ENCODE data around the gene ATP2B1.
"Not testable (repeated sequence)": the region's sequence is repeated elsewhere in the genome, so short reads cannot be mapped to it uniquely, and the experiment has no call there.

The ATP2B1 gene

DNA sequence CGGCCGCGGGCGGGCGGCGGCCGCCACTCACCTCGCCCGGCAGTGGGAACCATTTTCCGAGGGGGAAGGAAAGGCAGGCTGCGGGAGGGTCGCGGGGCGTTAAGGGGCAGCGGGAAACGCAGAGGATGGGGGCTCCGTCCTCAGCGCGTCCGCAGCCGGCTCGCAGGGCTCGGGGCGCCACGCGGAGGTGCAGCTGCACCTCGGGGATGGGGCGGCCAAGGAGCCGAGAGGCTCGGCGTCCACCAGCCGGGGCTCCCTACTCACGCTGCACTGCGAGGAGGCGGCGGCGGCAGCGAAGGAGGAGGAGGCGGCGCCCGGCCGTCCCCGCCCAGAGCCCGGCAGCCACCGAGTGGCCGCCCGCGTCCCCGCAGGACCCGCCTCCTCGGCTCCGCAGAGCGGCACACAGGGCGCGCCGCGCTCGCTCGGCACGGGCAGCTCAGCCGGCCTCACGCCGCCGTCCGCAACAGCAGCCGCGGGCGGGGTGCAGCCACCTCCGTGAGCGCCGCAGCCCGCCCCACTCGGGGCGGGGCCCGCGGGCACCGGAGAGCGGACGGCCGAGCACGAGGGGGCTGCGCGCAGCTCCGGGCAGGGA lies at the start of gene ATP2B1:
Gene ATP2B1, minus strand, starts transcription at position 274 of the 592 bp plus-strand sequence. CDS start 52,952 bp downstream, outside the sequence.
- DNase-seq = peak; percentile 81

DNA sequence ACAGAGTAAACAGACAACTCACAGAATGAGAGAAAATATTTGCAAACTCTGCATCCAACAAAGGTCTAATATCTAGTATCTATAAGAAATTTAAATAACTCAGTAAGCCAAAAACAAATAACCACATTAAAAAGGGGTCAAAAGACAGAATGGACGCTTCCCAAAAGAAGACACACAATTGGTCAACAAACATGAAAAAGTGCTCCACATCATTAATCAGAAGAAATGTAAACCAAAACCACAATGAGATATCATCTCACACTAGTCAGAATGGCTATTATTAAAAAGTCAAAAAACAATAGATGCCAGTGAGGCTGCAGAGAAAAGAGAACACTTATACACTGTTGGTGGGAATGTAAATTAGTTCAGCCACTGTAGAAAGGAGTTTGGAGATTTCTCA lies 49.3 kb upstream of the ATP2B1 start:
- not testable (repeated sequence) for DNase-seq

DNA sequence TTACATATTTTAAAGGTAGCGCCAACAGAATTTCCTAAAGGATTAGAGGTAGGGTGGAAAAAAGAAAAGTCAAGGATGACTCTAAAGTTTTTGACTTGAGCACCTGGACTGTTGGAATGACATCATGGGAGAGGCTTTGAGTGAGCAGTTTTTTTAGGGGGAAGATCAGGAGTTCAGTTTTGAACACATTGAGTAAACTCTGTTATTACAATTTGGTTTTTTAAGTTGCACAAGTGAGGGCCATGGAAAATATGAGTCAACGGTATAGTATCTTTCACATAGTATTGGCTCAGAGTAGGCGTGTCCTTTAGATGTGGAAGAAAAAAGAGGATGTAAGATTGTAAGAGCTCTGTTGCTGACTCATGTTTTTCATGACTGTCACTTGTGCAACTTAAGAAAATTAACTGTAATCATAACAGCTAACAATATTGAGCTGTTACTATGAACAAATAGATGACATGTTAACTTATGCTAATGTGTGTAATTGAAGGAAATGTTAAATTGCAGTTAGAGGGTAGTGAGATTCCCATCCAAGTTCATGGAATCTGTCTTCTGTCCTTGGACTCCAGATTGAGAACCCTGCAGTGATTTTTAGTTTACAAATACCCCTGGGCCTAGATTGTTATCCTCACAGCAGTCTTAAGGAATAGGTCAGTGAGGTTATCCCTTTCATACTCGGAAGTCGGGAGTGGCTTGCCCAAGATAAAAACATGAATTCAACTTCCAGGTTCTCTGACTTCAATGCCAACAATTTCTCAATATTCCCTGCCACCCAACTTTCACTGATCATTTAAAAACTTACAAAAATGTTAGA lies 48.2 kb upstream of the ATP2B1 start:
- DNase-seq = peak; percentile 3

DNA sequence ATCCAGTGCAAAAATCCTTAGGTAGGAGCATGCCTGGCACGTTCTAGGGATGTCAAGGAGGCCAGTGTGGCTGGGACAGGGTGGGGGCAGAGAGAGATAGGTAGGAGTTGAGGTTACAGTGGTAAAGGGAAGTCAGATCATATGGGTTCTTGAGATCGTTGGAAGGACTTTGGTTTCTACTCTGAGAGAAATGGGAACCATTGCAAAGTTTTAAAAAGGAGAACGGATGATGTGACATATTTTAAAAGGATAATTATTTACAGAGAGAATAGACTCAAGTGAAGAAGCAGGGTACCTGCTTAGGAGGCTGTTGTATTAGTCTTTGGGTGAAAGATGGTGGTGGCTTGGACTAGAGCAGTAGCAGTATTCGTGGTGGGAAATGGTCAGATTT lies 47.6 kb upstream of the ATP2B1 start:
- DNase-seq = no peak

DNA sequence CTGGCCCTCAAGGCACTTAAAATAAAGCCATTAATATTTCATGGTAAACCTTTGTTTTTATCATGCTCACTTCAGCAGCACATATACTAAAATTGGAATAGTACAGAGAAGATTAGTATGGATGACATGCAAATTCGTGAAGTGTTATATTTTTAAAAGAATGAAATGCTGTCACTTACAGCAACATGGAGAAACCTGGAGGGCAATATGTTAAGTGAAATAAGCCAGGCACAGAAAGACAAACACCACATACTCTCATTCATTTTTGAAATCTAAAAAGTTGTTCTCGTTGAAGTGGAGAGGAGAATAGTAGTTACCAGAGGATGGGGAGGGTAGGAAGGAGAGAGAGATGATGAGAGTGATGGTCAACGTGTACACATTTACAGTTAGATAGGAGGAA lies 45.4 kb upstream of the ATP2B1 start:
- DNase-seq = no peak

DNA sequence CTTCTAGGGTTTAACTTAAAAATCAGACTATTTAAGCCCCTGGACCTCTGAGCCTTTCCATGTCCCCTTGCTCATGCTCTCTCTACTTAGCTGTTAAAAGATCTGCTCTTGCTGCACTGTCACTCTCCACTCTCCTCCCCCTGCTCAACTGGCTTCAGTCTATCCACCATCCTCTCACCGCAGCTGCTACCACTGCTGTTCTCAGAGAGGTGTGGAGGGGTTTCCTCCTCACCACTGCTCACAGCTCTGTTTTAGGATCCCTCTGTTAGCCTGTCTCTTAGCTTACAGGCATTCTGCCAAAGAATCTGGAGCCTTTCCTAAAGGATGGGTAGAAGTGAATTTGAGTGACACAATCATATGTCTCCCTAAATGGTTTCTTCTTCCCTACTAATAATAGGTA lies 43.7 kb upstream of the ATP2B1 start:
- DNase-seq = no peak

DNA sequence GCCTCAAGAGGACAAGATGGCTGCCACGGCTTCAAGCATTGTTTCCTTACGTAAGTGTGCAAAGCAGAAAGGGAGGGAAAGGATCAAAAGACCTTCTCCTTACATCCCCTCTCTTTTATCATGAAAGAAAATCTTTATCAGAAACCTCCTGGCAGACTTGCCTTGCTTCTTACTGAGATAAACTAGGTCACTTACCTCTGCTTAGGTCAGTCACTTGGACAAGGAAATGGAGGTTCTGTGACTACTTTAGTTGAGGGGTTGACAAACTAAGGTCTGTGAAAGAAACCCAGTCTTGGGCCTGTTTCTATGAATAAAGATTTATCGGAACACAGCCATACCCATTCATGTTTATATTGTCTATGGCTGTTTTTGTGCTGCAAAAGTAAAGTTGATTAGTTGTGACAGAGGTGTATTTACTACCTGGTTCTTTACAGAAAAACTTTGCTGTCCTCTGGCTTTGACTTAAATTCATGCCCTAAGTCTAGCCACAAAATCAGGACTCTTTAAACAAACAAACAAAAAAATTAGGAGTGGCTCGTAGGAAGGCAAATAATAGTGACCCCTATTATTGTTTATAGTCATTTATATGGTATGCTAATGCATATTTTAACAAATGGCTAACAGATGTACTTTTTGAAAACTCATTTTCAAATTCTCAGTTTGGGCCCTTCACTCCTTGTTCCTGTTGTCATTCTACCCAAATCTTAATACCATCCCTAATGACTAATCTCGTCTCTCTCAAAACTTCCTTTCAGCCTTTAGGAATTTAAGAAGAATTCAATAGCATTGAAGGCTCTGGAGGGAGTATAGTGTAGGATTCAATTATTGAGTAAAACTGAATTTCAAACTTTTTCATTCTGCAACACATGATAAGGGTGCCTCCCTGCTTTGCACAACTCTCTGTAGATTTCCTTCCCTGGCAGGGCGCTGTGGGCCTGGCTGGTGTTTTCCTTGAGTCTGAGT lies 42.0 kb upstream of the ATP2B1 start:
- DNase-seq = no peak

DNA sequence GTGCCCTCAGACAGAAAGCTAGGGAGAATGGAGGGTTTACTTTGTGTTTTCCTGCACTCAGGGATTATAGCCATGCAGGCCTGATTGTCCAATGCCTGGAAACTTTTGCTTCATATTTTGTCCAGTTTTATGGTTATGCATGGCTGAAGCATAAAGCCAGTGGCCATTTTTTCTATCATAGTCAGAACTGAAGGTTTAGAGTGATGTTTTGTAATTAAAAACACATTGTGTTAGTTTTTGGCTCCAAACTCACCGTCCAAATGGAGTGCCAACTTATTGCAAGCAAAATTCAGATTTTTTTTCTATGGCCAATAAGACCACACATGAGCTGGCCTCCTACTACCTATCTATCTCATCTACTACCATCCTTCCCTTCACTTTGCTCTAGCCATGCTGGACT lies 40.2 kb upstream of the ATP2B1 start:
- DNase-seq = no peak

DNA sequence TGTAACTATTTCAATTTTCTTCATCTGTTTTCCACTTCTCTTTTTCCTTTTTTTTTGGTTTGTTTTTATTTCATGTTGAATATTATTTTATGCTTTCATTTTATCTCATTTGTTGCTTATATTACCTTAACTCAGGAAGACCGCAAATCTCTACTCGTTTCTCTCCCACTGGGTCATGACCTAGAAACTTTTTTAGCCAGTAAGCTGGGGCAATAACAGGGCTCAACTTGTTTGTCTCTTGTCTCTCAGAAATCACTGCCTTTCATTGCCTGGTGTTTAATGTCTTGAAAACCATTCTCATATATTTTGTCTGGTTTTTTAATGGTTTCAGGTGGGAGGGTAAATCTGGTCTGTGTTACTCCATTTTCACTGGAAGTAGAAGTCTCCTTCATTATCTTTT lies 36.6 kb upstream of the ATP2B1 start:
- no peak for DNase-seq

DNA sequence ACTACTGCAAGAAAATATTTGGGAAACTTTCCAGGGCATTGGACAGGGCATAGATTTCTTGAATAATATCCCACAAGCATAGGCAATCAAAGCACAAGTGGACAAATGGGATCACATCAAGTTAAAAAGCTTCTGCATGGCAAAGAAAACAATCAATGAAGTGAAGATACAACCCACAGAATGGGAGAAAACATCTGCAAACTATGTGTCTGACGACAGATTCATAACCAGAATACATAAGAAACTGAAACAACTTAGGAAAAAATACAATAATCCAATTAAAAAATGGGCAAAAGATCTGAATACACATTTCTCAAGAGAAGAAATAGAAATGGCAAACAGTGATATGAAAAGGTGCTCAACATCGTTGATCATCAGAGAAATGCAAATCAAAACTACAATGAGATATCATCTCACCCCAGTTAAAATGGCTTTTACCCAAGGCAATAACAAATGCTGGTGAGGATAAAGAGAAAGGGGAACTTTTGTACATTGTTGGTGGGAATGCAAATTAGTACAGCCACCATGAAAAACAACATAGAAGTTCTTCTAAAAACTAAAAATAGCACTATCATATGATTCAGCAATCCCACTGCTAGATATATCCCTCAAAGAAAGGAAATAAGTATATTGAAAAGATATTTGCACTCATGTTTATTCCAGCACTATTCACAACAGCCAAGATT lies 33.8 kb upstream of the ATP2B1 start:
- no peak for DNase-seq

DNA sequence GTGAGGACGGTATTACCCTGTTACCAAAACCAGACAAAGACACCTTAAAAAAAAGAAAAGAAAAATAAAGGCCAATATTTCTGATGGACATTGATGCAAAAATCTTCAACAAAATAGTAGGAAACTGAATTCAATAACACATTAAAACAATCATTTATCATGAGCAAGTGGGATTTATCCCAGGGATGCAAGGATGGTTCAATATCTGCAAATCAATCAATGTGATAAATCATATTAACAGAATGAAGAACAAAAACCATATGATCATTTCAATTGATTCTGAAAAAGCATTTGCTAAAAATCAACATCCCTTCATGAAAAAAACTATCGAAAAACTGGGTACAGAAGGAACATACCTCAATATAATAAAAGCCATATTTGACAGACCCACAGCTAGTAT lies 32.3 kb upstream of the ATP2B1 start:
- no peak for DNase-seq

DNA sequence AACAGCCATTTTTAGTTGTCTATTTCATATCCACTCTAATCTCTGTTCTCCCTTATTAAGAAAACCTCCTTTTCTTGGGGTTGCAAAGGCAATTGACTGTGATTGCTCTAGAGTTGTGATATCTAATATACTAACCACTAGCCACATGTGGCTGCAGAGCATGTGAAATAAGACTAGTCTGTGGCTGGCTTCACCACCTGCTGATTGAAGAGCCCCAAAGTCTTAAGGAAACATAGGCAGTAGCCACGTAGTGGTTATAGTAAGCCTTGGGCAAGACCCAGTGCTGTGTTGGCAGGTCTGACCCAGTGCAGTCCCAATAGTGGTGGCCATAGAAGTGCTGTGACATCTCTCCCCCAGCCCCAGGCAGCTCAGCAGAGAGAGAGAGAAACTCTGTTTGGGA lies 28.4 kb upstream of the ATP2B1 start:
- DNase-seq = no peak

DNA sequence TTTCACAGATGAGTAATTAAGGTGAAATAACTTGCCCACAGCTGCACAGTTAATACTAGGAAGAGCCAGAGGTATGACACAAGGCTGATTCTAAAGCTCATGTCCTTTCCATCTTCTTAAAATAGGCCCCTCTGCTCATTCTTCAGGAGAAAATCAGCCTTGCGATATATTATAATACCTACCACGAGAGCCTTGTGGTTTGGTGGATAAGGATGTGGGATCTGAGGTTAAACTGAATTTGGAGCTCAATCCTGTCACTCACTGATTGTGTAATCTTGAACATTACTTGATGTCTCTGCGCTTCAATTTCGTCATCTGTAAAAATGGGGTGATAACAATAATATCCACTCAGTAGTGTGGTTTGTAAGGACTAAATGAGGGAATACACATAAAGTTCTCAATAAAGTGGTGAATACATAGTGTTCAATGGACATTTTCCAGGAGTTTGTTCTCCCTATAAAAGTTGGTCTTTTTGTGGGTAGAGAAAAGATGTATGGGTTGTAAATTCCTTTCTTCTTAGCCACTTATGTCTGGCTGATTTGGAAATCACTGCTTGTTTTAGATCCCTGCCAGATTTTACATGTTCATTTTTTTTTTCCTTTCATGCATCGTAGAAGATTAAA lies 25.1 kb upstream of the ATP2B1 start:
- DNase-seq = no peak

DNA sequence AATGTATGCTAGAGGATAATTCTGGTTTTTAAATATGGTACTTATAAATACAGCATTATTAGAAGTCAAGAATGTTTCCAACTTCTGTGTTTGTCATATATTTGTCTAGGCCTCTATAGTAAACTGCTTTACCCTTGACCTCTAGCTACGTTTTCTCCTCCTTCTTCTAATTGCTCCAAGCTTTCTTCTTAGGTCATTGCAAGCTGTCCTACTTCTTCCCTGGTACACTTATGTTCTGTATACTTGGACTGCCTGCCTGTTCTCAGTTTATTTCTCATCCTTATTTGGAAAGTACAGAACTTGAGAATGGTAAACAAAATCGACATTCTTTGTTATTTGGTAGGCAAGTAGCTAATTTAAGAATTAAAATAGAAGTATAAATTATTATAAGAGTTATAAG lies 23.9 kb upstream of the ATP2B1 start:
- no peak for DNase-seq

DNA sequence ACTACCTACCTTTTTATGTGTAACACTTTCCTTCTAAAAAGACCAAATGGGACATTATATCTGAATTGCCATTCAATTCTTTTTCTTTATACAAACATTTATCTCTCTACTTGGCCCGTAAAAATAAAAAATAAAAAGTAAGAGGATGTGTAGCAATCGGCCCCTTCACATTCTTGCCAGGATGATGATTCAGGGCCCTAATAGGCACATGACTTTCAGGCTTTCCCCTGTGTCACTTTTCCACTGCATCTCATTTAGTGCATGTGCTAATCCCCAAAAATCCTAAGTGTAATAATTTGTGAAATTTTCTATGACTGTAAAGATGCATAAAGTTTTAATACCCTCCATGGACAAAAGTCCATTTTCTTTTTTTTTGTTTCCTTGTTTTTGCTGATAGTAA lies 23.0 kb upstream of the ATP2B1 start:
- no peak for DNase-seq

DNA sequence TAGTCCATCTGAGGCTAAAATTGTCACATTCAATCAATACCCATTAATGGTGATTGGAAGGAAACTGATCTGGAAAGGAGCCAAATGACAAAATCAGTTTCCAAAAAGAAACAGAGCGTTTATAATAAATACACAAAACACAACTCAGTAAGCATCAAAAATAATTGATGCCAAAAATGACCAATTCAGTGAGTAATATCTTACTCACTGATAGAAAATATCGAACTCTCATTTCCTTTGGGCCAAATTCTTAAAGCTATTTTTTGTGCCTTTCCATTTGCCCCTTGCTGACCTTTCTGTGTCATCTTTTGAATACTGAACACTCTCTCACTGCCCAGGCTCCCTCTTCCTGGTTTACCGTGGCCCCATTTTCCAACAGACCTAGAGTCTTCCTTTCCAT lies 22.5 kb upstream of the ATP2B1 start:
- no peak for DNase-seq

DNA sequence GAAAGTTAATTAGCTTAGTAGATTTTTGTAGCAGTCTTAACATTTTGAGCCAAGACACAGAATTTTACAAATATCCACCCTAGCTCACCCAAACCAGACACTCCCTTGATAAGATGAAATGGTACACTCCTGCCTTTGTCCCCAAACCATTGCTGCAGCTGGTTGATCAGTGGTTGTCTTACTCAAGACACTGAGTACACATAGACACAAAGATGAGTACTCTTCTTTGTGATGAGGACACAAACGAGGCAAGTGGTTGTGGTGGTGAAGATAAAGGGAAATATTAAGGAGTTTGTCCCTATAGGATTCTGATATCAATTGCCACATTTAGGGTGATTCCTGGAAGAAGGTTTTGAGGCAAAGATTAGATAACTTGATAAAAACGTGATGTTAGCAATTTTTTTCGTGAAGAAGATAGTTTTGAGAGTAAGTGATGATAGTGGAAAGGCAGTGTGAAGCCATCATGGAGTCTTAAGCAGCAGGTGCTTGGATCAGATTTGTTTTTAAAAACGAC lies 21.4 kb upstream of the ATP2B1 start:
- DNase-seq = no peak

DNA sequence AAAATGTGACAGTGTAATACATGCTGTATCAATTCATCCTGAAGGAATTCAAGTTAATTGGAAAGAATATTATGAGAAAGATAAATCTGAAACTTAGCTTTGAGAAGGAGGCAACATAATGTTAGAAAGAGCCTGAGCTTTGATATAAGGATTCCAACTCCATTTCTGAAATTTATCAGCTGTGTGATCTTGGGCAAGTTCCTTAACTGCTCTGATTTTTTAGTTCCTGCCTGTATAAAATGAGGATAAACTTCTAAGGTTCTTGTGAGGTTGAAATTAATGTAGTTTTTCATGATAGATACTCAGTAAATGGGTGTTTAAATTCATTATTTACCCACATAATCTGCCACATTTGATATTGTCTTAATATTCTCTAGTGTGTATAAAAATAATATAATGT lies 14.6 kb upstream of the ATP2B1 start:
- DNase-seq = no peak

DNA sequence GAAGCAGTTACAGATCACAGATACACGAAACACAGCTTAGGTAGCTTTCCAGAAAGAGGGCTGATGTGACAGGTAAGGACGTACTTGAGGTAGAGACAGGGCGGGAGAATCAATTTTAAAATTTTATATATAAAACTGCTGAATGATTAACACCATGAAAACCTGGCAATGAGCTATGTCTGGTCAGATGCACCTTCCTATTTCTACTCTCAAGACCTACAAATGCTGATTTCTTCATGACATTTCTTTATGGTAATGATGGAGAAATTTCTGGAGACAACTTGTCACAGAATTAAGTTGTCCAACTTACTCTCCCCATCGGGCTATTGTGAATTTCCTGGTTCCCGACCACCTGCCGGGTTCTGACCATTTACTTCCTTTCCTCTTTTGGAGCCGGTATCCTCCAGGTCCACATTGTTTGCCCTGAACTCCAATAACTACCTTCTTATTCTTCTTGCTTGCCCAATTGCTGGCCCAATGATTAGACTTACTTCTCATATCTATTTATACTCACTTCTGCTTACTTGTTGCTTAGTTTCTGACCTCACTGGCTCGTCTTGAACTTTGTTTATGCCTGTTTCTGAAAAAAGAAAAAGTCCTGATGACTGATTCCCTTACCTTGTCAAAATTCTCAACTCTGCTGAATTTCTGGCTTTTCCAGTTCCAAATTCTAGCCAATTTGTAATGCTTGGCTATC lies 12.8 kb upstream of the ATP2B1 start:
- no peak for DNase-seq

DNA sequence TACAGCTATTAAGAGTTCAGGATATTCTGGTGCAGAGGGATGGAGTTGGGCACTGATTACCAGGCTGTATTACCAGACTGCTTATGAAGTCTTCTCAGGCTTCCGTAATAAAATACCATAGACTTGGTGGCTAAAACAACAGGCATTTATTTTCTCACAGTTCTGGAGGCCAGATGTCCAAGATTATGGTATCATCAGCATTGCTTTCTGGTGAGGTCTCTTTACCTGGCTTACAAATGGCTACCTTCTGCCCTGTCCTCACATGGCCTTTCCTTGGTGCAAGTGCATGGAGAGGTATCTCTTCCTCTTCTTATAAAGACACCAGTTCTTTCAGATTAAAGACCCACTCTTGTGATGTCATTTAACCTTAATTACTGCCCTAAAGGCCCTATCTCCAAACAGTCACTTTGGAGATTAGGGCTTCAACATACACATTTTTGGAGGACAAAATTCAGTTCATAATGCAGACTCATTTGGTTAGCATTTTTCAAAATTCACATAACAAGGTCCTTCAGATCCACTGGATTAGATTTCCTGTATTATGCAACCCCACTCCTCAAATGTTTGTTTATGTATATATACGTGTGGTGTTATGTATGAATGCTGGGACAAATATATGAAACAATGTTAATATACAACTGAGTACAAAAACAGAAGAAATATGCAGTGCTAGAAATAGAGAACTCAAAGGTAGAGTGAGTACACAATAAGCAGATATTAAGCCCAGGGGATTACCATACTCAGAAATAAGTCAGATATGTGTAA lies 9.3 kb upstream of the ATP2B1 start:
- no peak for DNase-seq

DNA sequence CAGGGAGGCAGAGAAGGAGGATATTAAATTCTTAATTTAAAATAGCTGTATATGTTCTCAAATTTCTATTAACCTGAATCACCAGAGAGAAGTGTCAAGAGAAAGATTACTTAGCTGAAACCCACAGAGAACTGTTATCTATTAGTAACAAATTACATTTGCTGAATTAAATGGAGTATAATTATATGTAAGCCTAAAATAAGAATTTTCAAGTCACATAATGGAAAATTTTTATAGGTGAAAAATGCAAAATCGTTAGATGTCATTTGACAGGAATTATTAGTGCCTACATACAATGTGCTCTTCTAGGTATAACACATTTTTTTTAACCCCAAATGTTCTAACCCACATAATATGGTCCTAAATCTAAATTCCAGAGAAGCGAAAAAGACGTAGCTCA lies 4.1 kb upstream of the ATP2B1 start:
- DNase-seq = no peak

Measured in stimulated activated naive CD4-positive, alpha-beta T cell treated with Interleukin-2 at 50 U/mL for 16 hours (primary cell).